Measurements from ENCODE around the gene ROR1.

Gene ROR1

DNA sequence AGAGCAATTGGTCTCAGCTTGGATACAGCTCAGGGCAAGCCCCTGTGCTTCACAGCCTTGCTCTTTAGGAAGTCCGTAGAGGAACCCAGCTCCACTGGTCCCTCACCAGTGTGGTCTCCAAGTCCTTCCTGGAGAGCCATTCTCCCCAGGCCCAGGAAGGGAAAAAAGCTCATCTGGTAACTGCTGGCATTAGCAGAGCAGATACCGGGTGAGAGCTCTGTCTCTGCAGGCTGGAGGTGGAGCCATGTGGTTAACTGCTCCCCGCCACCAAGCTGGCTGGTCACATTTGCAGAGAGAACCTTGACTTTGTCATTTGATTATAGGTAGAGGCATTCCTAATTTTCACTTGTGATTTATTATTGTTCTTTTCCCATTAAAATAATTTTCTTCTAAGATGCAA is 169.6 kb downstream of the ROR1 start:
- no peak for DNase-seq

GRCh38 chr1:63945943-63946342 is 172.1 kb downstream of the ROR1 start:
- DNase-seq = no peak

- peak; percentile 27 for DNase-seq
Measured at GRCh38 chr1:63946866-63947491, 173.2 kb downstream of the ROR1 start.

GRCh38 chr1:63947904-63948303 is 174.1 kb downstream of the ROR1 start:
- no peak for DNase-seq

- DNase-seq = no peak
Measured at GRCh38 chr1:63950023-63950422, 176.2 kb downstream of the ROR1 start.

DNA sequence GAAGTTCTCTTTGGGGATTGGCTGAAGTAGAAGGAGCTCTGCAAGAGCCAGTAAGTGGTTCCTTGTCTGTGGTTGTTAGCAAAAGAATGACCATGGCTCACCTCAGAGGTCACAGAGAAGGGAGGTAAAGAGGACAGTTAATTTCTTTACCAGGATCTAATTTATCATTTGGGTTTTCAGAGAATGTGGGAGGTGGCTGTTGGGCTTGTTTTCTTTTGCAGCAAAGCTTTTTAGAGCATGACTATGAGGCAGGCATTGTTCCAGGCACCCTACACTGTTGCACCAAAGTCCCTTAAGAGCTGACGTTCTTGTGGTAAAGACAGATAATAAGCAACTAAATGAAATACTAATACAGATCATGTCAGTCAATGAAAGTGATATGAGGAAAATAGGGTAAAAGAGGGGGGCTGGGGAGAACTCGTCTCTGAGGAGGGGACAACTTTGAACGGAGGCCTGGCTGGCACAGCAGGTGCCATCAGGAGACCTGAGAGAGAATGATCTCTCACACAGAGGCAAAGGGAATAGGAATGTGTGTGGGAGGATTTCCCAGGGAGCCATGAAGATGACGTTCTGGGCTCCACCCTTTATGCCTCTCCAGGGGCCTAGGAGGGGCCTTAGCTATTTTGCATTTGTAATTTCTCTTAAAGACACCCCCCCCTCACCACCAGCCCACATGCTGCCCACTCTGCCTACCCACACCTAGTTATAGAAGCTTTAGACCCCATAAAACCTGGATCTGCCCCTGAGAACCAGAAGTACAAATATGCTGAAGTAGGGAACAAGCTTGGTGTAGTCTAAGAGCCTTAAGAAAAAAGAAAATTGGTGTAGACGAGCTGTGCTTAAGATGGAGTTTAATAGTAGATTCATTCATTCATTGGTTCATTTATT is 177.5 kb downstream of the ROR1 start:
- no peak for DNase-seq

DNA sequence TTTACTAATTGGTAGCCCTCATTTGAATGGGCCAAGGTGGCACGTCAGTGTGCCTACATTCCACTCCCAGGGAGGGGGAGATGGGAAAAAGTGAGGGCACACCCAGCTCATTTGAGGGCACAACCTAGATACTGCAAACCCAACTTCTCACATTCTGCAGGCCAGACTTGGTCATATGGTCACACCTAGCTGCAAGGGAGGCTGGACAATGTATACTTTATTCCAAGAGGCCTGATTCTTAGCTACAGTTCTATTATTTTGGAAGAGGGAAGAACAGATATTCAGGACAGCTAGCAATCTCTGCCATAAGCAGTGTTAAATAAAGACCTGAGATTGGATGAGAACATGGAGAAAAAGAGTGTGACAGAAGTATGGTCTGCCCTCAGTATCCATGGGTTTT is 180.4 kb downstream of the ROR1 start:
- no peak for DNase-seq

GRCh38 chr1:63955370-63956145 is 181.7 kb downstream of the ROR1 start:
- DNase-seq = no peak

GRCh38 chr1:63958556-63958955 is 184.7 kb downstream of the ROR1 start:
- no peak for DNase-seq

DNA sequence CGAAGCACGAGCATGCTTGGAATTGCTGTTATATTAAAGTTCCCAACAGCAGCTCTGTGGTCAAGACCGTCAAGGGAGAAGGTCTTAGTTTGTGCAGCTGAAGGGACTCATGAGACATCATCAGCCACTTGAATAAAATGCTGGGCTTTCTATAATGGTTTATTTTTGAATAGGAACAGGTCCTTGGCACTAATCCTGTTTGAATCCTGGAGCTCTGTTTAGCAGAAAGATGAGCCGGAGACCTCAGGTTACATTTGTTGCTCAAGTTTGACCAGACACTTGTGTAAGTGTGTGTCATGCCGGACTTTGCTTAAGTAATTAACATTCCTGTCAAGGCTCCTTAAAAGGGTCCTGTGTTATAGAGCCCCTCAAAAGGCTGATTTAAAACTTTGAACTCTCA is 186.5 kb downstream of the ROR1 start:
- no peak for DNase-seq

- no peak for DNase-seq
Measured at GRCh38 chr1:63966016-63966415, 192.2 kb downstream of the ROR1 start.

DNA sequence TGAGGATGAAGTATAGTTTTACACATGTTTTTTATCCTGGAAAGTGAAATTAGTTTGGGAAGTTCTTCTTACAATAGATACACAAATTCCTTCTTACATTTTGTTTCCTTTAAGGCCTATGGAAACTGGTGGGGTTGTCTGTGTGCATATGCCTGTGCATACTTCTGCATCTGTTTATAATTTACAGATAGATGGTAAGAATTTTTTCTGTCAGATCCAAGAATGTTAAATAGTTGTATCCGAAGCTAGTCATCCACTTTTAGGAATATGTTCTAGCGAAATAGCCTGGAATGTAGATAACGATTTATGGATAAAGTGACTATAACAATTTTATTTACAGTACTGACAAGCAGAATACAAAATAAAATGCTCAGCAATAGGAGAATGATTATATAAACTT is 194.1 kb downstream of the ROR1 start:
- peak; percentile 79 for DNase-seq

GRCh38 chr1:63968663-63969440 is 195.0 kb downstream of the ROR1 start:
- DNase-seq = peak; percentile 63

DNA sequence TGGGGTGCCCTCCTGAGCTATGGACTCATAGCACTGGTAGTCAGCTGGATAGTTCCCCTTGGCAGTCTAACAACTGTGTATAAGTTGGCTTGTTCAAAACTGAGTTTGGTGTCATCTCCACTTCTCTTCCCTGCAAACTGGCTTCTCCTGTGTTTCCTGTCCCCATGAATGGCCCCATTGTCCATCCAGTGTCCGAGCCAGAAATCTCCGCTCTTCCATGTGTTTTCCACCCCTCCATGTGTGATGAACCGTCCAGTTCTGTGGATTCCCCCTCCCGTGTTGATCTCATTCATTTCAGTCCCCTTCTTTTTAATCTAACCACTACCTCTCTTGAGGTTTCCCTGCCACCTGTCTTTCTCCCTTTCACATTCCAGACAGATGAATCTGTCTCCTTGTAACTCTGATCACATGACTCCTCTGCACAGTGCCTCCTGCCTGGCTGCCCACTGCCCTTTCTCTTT is 195.7 kb downstream of the ROR1 start:
- DNase-seq = no peak

- no peak for DNase-seq
Measured at GRCh38 chr1:63971557-63971956, 197.7 kb downstream of the ROR1 start.

- no peak for DNase-seq
Measured at GRCh38 chr1:63973005-63973419, 199.2 kb downstream of the ROR1 start.

DNA sequence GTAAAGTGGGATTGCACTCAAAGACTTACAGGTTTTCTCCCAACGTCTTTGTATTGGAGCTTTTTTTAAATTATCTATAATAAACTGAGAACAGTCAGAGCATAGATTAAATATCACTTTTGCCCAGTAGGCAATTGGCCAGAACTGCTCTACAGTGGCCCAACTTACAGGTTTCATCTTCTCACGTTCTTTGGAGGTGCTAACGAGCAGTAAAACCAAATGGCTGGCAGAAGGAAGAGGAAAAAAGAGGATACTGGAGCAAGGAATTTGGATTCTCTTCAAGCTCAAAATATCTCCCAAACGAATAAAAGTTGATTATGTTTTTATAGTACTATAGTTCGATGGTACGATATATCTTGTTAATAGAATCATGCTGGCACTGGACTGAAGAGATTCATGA is 201.1 kb downstream of the ROR1 start:
- no peak for DNase-seq

DNA sequence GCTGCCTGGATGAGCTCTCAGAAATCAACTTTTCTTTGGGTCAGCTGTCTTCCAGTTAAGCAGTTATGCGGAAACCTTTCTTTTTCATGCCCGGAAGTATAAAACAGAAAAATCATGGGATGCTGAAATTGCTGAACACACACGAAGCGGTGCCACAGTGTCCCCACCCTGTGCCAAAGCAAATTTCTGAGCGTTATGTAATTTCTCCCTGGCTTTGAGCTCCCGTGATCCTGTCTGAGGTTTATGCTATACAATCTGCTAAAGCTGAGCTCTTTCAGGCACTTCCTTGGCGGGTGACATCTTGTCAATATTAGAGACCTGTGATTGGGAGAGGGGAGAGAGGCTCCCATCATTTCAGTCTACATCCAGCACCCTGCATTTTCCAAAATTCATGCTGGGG is 201.7 kb downstream of the ROR1 start:
- DNase-seq = no peak

- no peak for DNase-seq
Measured at GRCh38 chr1:63976006-63976405, 202.2 kb downstream of the ROR1 start.

DNA sequence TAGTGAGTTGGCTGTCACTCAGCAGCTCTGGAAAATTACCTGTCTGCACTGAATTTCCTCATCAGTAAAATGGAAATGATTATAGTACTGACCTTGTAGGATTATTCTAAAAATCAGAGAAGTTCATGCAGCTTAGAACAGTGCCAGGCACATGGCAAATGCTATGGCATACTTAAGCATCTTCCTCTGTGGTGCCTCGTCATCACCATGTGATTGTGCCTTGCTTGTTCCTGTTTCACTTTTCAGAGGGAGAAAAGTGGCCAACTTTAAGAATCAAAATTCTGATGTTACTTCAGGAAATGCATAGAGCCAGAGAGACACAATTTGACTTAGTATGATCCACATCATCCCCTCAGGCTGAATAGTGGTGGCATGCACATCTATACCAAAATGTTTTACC is 203.6 kb downstream of the ROR1 start:
- no peak for DNase-seq

GRCh38 chr1:63980740-63981407 is 207.1 kb downstream of the ROR1 start:
- DNase-seq = no peak

DNA sequence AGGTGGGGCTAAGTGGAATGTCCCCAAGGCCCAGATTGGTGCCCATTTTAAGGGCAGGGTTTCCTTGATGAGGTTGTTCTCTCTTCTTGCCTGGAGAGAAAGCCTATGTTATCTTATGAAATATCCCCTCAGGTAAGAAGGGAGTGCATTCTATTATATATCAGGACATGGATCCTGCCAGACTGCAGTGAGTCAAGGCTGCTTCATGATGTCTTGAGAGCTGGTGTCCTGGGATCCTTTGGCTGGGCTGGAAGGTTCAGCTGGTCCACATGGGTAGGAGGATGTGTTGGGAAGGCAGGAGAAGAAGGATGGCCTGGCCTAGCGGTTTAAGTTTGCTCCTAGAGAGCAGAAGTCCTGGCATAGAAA is 207.6 kb downstream of the ROR1 start:
- no peak for DNase-seq
